Left hindlimb (tissue), 1 donor: ENCODE data around the gene IQSEC1.
"Not testable (repeated sequence)": the region's sequence is repeated elsewhere in the genome, so short reads cannot be mapped to it uniquely, and the experiment has no call there.

ENCODE experiments used
- DNase-seq: peaks from one replicate; pipeline ENCODE4 v3.0.0-alpha.2; 2018

Gene IQSEC1

GRCh38 chr3:12884790-12885582, 188.2 kb downstream of the IQSEC1 start:
- DNase-seq, result no peak

DNA sequence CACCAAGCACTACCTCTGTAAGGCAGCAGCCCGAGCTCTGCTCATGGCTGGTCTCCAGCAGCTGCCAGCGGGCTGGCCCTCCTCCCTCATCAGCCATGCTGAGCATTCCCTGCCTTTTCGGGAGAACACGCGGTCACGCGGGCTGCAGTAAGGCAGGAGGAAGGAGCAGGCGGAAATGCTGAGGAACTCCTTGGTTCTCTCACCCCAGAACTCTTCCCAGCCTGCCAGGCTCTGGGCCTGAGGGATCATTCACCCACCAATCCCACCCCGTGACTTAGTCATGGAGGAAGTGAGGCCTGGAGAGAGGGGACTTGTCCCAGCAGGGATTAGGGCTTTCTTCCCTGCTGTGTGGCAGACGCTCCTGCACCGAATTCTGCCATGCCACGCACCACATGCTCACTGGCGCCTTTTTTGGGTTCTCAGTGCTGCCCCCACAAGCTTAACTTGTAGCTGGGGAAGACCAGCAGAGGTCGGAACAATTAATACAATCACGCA, 189.0 kb downstream of the IQSEC1 start:
- DNase-seq, result no peak

DNA sequence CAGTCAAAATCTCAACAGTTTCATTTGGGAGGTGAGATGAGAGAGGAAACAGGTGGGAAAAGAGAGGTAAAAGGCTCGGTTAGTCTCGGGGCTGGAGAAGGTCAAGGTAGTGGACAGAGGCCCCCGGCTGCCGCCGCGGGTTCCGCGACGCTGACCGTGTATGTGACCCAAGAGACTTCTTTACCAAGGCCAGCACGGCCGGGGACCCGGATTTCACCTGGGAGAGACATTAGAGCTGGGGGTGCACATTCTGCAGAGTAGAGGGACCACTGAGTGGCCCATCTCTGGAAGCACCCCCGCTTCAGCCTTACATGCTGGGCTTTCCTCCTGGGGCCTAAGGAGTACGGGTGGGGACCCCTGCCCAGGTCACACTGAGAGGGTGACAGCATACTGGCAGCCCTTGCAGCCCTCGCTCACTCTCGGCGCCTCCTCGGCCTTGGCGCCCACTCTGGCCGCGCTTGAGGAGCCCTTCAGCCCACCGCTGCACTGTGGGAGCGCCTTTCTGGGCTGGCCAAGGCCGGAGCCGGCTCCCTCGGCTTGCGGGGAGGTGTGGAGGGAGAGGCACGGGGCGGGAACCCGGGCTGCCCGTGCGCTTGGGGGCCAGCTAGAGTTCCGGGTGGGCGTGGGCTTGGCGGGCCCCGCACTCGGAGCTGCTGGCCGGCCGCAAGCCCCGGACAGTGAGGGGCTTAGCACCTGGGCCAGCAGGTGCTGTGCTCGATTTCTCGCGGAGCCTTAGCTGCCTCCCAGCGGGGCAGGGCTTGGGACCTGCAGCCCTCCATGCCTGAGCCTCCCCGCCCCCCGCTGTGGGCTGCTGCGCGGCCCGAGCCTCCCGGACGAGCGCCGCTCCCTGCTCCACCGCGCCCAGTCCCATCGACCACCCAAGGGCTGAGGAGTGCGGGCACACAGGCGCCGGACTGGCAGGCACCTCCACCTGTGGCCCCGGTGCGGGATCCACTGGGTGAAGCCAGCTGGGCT, 190.6 kb downstream of the IQSEC1 start:
- DNase-seq, result no peak

DNA sequence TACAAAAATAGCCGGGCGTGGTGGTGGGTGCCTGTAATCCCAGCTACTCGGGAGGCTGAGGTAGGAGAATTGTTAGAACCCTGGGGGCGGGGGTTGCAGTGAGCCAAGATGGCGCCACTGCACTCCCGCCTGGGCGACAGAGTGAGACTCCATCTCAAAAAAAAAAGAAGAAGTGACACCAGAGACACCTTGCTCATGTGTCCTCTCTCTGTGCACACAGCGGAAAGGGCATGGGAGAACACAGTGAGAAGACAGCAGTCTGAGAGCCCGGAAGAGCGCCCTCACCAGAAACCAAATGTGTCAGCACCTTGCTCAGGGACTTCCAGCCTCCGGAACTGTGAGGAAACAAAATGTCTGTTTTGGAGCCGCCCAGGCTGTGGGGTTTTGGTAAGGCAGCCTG, 191.4 kb downstream of the IQSEC1 start:
- DNase-seq, result not testable (repeated sequence)

GRCh38 chr3:12879191-12879815, 193.9 kb downstream of the IQSEC1 start:
- no peak for DNase-seq

GRCh38 chr3:12878758-12879157, 194.5 kb downstream of the IQSEC1 start:
- DNase-seq, result not testable (repeated sequence)

- DNase-seq, result no peak
Measured at GRCh38 chr3:12878141-12878574, 195.1 kb downstream of the IQSEC1 start.

DNA sequence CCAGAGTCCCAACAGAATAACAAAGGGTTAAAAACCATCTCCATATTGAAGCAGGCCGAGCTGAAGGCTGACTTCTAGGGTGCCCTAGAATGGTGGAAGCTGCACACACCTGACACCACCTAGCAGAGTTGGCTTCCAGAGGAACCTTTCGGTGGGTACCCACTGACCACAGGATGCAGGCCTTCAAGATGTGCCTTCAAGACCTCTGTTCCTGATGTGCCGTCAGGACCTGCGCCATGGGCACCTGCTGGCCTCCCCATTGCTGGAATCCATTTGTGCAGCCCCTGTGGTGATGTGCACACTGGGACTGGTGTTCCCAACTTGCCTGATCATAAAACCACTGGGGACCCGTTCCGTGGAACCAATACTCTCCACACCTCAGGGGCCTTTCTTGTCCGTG, 196.2 kb downstream of the IQSEC1 start:
- no peak for DNase-seq

- DNase-seq, result peak; percentile 64
Measured at GRCh38 chr3:12875857-12876836, 197.1 kb downstream of the IQSEC1 start.

DNA sequence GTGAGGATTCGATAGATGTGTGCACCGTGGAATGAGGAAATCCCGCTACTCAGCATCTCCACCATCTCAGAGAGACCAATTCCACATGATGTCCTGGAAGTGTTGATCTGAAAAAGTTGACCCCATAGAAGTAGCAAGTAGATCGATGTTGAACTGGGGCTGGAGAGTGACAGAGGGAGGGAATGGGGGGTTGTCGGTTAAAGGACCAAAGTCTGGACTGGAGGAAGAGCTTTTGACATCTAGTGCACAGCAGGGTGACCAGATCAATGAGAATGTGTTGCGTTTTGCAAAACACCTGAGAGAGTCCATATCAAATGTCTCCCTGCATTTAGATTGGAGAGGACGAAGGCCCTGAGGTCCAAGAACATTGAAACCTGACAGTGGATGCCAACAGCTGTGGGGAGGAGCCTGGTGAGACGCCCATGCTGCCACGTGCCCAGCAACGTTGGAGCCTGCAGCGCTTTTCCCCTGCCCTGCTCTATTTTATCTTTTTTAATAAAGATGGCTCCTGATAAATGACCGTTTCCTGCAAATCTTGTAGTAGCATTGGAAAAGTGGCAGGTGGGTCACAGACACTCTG, 201.7 kb downstream of the IQSEC1 start:
- DNase-seq, result no peak

DNA sequence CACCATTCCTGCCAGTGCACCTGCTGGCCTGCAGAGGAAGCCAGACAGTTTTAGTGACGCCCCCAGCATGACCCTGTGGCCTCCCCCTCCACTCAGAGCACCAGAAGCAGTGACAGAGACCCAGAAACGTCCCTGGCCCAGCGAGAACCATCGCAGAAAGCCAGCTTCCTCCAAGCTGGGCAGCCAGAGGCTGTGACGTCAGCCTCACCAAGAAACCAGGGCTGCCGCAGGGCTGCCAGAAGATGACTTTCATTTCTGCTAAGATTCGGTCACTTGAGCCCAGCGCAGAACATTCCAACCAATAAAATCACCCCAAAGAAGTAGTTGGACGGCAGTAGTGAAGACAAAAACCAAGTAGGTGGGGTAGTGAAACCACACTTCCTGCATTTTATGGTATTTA, 202.3 kb downstream of the IQSEC1 start:
- no peak for DNase-seq

- peak; percentile 48 for DNase-seq
Measured at GRCh38 chr3:12869035-12869621, 204.1 kb downstream of the IQSEC1 start.

- peak; percentile 87 for DNase-seq
Measured at GRCh38 chr3:12868039-12869034, 204.9 kb downstream of the IQSEC1 start.

DNA sequence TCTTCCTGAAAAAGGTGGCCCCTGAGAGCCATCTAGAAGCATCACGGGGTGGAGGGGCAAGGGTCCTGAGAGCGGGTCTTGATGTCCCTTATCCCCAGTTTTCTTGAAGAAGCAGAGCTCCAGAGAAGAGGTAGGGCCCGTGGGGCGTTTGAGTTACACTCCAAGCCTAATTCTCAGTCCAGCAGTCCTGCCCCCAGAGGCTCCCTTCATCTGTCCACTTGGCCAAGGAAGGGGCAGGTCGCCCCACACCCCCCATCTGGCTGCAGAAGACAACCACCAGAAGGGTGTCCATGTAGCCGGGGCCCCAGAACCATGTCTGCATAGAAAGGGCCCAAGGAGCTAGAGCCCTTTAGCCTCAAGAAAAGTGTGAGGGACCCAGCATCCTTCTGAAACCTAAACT, 206.4 kb downstream of the IQSEC1 start:
- DNase-seq, result no peak

DNA sequence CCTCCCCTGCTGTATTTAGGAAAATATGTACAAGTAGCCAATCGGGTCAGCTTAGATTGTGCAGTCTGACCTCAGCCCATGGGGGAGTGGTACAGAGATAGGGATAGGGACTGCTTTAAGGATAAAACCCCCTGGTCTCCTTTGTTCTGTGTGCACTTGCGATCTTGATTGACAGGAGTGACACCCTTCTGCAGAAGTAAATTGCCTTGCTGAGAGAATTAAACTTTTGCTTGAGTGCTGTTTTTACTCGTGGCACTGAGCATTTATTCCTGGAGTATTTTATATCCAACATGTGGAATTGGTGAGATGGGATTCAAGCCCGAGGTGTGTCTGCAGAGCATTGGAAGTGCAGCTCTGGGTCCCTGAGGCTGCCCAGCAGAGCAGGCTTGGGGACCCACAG, 208.0 kb downstream of the IQSEC1 start:
- DNase-seq, result peak; percentile 3

DNA sequence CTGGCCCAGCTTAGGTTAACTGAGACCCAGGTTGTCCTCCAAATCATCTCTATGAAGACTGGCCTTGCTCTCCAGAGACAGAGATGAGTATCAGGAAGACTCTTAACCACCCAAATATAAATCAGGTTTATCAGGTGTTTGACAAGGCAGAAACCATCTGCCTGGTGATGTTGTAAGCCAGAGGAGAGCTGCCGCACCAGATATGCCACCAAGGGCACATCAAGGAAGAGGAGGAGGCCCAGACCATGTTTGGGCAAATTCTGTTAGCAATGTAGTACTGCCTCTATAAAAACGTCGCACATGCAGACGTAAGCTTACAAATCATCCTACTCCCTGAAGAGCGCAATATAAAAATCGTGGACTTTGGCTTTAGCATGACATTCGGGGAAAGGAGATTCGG, 210.8 kb downstream of the IQSEC1 start:
- DNase-seq, result no peak

- DNase-seq, result no peak
Measured at GRCh38 chr3:12861611-12862010, 211.6 kb downstream of the IQSEC1 start.

DNA sequence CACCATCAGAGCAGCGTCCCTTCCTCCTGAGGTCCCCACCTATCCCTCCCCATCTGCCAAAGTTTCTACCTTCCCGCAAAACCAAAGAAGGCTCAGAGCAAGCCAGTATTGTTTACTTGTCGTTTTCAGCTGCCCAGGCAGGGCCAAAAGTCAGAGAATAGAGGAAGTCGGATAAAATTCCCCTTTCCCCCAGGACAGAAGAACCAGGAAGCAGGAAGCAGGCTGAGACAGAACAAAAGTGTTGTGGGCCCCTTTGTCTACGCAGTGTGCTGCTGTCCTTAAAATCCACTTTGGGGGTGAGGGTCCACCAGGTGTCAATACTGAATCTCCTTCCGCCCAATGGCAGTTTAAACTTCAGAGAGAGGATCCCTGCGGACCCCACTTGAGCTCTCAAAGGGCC, 213.4 kb downstream of the IQSEC1 start:
- no peak for DNase-seq

GRCh38 chr3:12856626-12857025, 216.6 kb downstream of the IQSEC1 start:
- DNase-seq, result no peak

DNA sequence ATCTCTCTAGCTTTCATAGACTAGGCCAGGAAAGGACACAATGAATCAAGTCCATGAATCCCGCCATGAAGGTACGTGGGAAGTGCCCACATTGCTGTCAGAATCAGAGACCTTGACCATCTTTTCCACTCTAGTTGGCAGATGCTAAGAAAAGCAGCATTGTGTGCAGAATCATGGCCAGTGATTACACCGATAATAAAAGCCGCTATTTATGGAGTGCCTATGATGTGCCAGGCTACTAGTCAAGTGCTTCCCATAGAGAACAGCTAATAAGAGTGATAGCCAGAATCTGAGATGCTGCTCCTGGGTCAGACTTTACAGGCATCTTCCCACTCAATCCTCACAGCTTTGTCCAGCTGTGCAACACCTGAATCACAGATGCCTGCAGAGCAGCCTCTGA, 218.7 kb downstream of the IQSEC1 start:
- no peak for DNase-seq
